GM19397 (cell line): ENCODE measurements around the gene SLC2A5.
"Not testable (repeated sequence)": the region's sequence is repeated elsewhere in the genome, so short reads cannot be mapped to it uniquely, and the experiment has no call there.

Experiments
- ATAC-seq: cut with Tn5 transposase; IDR thresholded peaks from one replicate; pipeline ENCODE4 v1.9.1; 2021; ENCODE audit warnings: mild to moderate bottlenecking, moderate library complexity; ENCODE audit not compliant: unreplicated experiment

The SLC2A5 gene

GRCh38 chr1:9009438-9010370 lies 59.7 kb downstream of the SLC2A5 start:
- no peak for ATAC-seq

GRCh38 chr1:9008236-9008635 lies 61.2 kb downstream of the SLC2A5 start:
- no peak for ATAC-seq

GRCh38 chr1:9006956-9007615 lies 62.3 kb downstream of the SLC2A5 start:
- no peak for ATAC-seq

GRCh38 chr1:9005395-9005708 lies 64.1 kb downstream of the SLC2A5 start:
- ATAC-seq: no peak

GRCh38 chr1:9004700-9005394 lies 64.6 kb downstream of the SLC2A5 start:
- ATAC-seq: no peak

- ATAC-seq: no peak
Observed at GRCh38 chr1:9004031-9004699, 65.3 kb downstream of the SLC2A5 start.

GRCh38 chr1:9002215-9002560 lies 67.2 kb downstream of the SLC2A5 start:
- not testable (repeated sequence) for ATAC-seq

GRCh38 chr1:9001534-9002214 lies 67.8 kb downstream of the SLC2A5 start:
- ATAC-seq: not testable (repeated sequence)

- not testable (repeated sequence) for ATAC-seq
Observed at GRCh38 chr1:8993962-8994675, 75.3 kb downstream of the SLC2A5 start.

- ATAC-seq: no peak
Observed at GRCh38 chr1:8992936-8993687, 76.3 kb downstream of the SLC2A5 start.

- no peak for ATAC-seq
Observed at GRCh38 chr1:8989821-8990220, 79.6 kb downstream of the SLC2A5 start.

GRCh38 chr1:8989061-8989460 lies 80.4 kb downstream of the SLC2A5 start:
- ATAC-seq: no peak

- no peak for ATAC-seq
Observed at GRCh38 chr1:8988618-8988967, 80.8 kb downstream of the SLC2A5 start.

GRCh38 chr1:8987881-8988617 lies 81.4 kb downstream of the SLC2A5 start:
- no peak for ATAC-seq

- no peak for ATAC-seq
Observed at GRCh38 chr1:8986814-8987190, 82.6 kb downstream of the SLC2A5 start.

- ATAC-seq: no peak
Observed at GRCh38 chr1:8985915-8986813, 83.3 kb downstream of the SLC2A5 start.
